HG02678 (cell line): ENCODE results near the gene NAB1.
"Not testable (repeated sequence)": the region's sequence is repeated elsewhere in the genome, so short reads cannot be mapped to it uniquely, and the experiment has no call there.

Experiments used
- ATAC-seq: cut with Tn5 transposase; IDR thresholded peaks from one replicate; pipeline ENCODE4 v1.9.1; 2021; ENCODE audit warnings: mild to moderate bottlenecking, moderate library complexity; ENCODE audit not compliant: unreplicated experiment

The NAB1 gene

GRCh38 chr2:190708650-190709049 lies 59.8 kb downstream of the NAB1 start:
- ATAC-seq: not testable (repeated sequence)

- ATAC-seq: no peak
Measured at GRCh38 chr2:190711069-190711468, 62.2 kb downstream of the NAB1 start.

GRCh38 chr2:190713471-190713870 lies 64.6 kb downstream of the NAB1 start:
- ATAC-seq: no peak

- no peak for ATAC-seq
Measured at GRCh38 chr2:190714958-190715357, 66.1 kb downstream of the NAB1 start.

GRCh38 chr2:190716176-190716807 lies 67.4 kb downstream of the NAB1 start:
- ATAC-seq: no peak

- no peak for ATAC-seq
Measured at GRCh38 chr2:190717306-190717705, 68.4 kb downstream of the NAB1 start.

GRCh38 chr2:190717764-190718651 lies 69.1 kb downstream of the NAB1 start:
- no peak for ATAC-seq

- peak; percentile 61 for ATAC-seq
Measured at GRCh38 chr2:190718652-190719526, 70.0 kb downstream of the NAB1 start.

GRCh38 chr2:190720276-190720675 lies 71.4 kb downstream of the NAB1 start:
- ATAC-seq: no peak

- no peak for ATAC-seq
Measured at GRCh38 chr2:190720691-190721090, 71.8 kb downstream of the NAB1 start.

GRCh38 chr2:190722061-190722759 lies 73.3 kb downstream of the NAB1 start:
- ATAC-seq: peak; percentile 63

- peak; percentile 8 for ATAC-seq
Measured at GRCh38 chr2:190722835-190723234, 74.0 kb downstream of the NAB1 start.

GRCh38 chr2:190723397-190724090 lies 74.7 kb downstream of the NAB1 start:
- ATAC-seq: no peak

GRCh38 chr2:190726255-190726654 lies 77.4 kb downstream of the NAB1 start:
- no peak for ATAC-seq

GRCh38 chr2:190736355-190736754 lies 87.5 kb downstream of the NAB1 start:
- no peak for ATAC-seq

- ATAC-seq: no peak
Measured at GRCh38 chr2:190740449-190740848, 91.6 kb downstream of the NAB1 start.
